ENCODE measurements around the gene PACRG.

DNA sequence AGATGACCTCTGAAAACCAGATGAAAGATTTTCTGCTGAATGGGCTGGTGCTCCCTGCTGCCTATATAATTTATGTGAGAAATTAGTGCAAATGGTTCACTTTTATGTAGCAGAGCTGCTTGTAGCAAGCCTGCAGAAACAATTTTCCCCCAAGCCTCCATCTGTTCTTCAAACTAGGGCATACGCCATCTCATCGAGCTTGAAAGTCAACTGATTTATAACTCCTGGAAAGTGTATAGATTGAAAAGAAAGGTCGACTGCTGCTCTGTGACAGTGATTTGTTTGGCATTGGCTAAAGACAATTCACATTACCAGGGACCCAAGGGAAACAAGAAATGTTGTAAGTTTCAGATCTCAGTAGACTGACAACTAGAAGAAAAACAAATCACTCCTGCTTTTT, 93.3 kb downstream of the PACRG start:
- TF ChIP-seq, protein P1, sequence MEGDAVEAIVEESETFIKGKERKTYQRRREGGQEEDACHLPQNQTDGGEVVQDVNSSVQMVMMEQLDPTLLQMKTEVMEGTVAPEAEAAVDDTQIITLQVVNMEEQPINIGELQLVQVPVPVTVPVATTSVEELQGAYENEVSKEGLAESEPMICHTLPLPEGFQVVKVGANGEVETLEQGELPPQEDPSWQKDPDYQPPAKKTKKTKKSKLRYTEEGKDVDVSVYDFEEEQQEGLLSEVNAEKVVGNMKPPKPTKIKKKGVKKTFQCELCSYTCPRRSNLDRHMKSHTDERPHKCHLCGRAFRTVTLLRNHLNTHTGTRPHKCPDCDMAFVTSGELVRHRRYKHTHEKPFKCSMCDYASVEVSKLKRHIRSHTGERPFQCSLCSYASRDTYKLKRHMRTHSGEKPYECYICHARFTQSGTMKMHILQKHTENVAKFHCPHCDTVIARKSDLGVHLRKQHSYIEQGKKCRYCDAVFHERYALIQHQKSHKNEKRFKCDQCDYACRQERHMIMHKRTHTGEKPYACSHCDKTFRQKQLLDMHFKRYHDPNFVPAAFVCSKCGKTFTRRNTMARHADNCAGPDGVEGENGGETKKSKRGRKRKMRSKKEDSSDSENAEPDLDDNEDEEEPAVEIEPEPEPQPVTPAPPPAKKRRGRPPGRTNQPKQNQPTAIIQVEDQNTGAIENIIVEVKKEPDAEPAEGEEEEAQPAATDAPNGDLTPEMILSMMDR (IDR thresholded peaks at IDR 0.05), result no peak
- TF ChIP-seq POLR2A (IDR thresholded peaks at IDR 0.05), result no peak

All from prostate gland (tissue), 2 donors.